ENCODE data around the gene PDE8B.

The PDE8B gene

DNA sequence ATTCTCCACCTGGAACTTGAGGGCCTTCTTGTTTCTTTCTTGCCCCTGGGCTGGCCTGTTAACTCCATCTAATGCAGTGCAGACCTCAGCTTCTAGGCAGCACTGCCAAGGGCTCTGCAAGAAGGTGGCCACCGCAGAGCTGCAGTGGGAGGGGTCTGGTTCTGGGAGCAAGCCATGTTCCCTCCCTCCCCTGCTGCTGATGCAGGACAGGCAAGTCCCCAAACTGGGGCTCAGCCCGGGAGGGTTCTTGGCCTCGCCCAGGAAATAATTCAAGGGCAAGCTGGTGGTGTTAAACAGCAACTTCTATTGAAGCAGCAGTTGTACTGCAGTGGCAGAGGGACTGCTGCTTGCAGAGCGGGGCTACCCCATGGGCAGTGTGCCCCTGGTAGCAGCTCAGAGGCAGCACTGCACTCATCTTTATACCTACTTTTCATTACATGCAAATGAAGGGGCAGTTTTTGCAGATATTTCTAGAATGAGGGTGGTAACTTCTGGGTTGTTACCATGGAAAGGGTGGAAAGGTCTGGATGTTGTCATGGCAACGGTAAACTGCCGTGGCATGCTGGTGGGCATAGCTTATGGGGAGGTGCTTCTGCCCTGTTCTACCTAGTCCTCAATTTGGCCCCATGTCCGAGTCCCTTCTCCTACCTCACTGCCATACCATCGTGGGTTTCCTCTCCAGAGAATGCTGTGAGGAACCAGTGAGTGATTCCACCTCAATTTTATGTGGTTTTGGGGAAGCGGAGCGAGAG is 199.6 kb downstream of the PDE8B start:
- no peak for DNase-seq (ENCODE audit: low spot score)

DNA sequence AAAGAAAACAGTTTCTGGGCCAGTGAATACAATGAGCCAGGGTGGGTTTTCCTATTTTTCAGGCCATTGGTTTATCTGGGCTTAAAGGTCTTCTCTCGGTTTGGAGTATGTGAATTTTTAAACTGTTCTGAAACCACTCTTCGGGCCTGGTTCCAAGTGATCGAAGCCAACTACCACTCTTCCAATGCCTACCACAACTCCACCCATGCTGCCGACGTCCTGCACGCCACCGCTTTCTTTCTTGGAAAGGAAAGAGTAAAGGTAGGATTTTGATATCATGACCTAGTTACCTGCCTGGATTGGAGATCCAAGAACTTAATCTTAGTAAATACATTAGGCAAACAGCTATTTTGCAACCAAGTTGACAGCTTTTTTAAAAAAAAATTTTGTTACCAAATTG is 202.6 kb downstream of the PDE8B start:
- no peak for DNase-seq (ENCODE audit: low spot score)

DNA sequence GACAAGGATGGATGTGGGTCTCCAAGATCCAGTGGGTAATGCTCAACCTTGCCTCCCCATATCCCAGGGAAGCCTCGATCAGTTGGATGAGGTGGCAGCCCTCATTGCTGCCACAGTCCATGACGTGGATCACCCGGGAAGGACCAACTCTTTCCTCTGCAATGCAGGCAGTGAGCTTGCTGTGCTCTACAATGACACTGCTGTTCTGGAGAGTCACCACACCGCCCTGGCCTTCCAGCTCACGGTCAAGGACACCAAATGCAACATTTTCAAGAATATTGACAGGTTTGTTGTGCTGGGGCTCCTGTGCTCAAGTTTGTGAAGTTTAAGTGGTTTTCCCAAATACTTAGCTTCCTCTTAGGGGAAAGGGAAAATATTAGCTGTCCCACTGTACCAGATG is 207.7 kb downstream of the PDE8B start:
- DNase-seq (ENCODE audit: low spot score): peak; percentile 29

DNA sequence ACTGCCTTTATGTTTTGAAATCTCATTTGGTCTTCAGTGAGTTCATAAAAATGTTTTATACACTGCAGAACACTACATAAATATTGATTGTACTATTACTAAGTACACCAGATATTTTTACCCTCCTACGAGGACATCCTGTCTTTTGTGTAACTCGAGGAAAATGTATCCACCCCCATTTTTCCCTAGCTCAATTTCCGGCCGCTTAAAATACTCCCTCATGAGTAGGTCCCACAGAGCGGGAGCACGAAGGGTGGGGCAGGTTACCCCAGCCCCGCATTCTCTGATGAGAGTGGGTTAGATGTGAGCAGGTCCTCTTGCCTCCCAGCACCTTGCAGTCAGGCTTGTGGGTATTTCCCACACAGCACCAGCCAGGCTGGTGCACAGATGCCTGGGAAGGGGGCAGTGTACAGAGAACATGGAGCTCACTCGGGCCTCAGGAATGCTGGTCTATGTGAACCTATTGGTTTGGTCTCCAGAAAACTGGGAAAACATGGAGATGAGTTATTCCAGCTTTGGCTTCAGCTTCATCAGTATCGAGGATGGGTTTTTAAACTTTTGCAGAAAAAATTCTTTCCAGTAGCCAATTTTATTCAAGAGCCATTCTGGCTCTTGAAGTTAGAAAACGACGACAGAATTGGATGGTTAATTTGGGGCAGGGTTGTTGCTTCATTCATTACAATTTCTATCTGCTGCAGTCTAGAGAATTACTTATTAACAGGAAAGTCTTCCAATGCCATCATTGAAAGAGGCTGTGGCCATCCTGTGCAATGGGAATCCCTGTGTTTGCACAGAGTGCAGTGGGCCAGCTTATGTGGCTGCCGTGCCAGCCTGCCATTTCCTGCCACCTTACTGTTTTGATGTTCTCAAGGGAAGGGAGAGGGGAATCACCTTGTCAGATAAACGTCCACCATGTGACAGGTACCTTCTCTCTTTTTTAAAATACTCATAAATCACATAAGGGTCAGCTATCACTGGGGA is 208.4 kb downstream of the PDE8B start:
- no peak for DNase-seq (ENCODE audit: low spot score)

DNA sequence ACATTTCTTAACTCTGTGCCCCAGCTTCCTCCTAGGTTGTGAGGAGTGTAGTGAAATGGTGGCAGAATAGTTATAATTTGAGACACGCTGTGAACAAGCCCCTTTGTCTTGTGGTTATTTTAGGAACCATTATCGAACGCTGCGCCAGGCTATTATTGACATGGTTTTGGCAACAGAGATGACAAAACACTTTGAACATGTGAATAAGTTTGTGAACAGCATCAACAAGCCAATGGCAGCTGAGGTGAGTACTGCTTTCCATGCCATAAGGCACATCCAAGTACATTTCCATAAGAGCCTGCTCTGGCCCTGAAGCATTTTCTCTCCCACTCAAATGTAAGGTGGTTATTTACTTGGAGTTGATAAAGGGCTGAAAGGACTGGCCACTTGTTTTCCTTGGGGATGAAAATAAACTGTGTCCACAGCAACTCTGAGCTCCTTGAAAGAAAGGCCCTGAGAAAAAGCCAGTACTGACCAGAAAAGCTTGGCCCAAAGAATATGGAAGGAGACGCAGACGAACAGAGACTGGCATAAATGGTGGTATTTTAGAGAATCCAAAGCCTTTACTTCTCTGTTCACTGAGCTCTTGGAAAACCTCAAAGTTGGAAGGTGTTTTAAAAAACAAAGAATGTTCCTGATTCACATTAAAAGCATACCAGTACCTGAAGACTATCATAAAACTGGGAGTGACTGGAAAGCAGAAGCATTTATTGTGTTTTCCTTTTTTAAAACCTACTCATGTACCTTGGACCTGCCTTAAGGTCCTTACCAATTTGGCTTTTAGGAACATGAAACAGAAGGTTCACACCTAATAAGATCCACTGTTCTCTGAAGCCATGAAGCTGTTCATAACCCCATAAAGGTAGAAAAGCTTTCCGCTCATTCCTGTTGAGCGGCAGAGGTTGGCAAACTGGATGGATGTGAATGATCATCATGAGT is 209.4 kb downstream of the PDE8B start:
- DNase-seq (ENCODE audit: low spot score): no peak

DNA sequence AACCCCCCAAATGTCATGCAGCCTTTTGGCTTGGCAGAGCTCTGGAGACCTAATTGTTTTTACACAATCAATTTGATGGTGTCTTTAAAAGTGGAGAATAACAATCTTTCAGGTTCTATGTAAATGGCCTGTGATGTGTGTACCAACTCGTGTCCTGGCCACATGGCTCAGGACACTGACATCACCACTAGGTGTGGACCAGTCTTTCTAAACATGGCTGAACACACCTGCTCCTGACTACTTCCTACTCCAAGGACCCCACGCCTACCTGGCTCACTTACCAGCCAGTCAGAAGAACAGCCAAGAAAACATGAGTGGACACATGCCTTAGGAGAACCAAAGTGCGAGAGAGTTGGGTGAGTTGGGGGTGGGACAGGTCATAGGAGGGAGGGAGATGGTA is 210.5 kb downstream of the PDE8B start:
- DNase-seq (ENCODE audit: low spot score): no peak

DNA sequence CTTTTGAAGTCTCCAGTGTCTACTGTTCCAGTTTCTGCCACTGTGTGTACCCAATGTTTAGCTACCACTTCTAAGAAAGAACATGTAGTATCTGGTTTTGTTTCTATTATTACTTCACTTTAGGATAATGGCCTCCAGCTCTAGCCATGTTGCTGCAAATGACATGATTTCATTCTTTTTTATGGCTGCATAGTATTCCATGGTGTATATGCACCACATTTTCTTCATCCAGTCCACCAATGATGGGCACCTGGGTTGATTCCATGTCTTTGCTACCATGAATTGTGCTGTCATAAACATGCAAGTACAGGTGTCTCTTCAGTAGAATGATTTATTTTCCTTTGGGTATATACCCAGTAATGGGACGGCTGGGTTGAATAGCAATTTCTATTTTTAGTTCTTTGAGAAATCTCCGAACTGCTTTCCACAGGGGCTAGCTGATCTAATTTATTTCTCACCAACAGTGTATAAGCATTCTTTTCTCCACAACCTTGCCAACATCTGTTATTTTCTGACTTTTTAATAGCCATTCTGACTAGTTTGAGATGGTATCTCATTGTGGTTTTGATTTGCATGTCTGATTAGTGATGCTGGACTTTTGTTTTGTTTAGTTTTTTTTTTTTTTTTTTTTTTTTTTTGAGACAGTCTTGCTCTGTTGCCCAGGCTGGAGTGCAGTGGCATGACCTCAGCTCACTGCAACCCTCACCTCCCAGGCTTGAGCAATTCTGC is 212.7 kb downstream of the PDE8B start:
- DNase-seq (ENCODE audit: low spot score): no peak

DNA sequence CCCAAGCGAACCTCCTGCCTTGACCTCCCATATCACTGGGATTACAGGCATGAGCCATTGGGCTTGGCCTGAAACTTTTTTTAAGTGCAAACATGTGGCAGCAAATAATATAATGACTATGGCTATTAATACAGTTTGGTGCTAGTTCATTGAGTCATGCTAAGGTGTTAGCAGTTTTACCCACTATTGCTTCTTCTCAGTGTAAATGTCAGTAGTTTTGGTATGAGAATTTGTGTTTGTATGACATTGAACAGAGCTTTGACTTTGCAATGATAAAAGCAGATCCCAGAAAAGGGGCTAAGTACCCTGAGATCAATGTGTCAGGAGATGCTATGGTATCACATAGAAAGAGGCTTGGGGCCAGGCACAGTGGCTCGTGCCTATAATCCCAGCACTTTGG is 214.4 kb downstream of the PDE8B start:
- DNase-seq (ENCODE audit: low spot score): no peak

DNA sequence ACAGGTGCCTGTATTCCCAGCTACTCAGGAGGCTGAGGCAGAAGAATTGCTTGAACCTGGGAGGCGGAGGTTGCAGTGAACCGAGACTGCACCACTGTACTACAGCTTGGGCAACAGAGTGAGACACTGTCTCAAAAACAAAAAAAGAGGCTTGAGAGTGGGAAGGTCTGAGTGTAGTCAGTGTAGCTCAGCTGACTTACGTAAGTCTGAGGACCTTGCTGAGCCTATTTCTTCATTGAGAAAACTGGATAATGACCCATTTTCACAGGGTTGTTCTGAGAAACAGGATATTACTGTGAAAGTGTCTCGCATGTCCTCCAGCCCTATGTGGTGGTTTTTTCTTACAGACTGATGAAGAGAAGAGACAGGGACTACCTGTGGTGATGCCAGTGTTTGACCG is 214.9 kb downstream of the PDE8B start:
- DNase-seq (ENCODE audit: low spot score): no peak

DNA sequence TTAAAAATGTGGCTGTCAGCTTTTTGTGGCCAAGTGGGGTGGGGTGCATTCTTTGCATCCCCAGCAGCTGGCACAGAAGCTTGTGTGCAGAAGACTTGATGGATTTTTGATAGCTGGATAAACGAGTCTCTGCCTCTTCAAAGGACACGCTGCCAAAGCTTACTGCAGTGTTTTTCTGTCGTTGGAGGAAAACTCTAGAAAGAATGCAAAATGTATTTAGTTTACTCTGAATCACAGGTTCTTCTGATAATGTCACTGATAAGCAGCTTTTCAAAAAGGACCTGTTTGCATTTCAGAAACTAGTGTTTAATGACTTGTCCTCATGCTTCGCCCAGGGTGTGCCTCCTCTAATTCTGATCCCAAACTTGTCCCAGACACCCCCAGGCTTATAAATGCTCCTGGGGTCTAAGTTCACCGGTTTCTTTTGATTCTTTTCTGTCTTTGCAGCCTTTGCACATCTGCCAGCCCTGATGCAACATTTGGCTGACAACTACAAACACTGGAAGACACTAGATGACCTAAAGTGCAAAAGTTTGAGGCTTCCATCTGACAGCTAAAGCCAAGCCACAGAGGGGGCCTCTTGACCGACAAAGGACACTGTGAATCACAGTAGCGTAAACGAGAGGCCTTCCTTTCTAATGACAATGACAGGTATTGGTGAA is 215.6 kb downstream of the PDE8B start:
- DNase-seq (ENCODE audit: low spot score): no peak

DNA sequence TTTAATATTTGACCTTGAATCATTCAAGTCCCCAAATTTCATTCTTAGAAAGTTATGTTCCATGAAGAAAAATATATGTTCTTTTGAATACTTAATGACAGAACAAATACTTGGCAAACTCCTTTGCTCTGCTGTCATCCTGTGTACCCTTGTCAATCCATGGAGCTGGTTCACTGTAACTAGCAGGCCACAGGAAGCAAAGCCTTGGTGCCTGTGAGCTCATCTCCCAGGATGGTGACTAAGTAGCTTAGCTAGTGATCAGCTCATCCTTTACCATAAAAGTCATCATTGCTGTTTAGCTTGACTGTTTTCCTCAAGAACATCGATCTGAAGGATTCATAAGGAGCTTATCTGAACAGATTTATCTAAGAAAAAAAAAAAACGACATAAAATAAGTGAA is 216.2 kb downstream of the PDE8B start:
- DNase-seq (ENCODE audit: low spot score): no peak

DNA sequence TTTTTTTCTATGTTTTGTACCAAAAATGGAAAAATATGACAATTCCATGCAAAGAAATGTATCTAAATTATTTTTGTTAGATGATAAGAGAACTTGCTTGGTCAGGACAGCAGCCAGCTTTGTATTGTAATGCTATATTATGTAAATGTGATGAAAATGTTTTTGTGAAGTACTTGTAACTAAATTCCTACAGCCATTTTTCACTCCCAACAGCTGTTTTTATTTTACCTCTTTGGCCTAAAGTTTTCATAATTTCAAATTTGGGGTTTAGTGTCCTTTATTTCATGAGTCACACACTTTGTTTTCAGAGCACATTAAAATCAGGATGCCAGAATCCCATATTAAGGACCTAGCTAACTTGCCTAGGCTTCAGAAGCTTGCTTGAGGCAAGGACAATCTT is 217.5 kb downstream of the PDE8B start:
- DNase-seq (ENCODE audit: low spot score): no peak

DNA sequence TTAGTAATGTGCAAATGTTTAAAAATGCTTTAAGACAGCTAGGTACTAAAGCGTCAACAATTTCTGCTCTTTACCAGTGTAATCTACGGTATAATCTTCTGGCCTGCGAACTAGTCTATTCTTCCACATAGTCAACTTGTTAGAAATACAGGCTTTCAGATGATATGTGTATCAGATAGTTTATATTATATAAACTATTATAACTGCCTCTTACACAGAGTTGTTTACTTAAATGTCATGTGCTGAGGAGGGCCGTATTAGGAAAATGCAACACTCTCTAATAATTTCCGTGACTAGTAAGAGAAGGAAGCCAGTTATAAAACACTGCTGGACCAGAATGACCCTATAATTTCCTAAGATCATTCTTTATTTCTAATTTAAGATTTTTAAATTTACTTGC is 218.0 kb downstream of the PDE8B start:
- no peak for DNase-seq (ENCODE audit: low spot score)

DNA sequence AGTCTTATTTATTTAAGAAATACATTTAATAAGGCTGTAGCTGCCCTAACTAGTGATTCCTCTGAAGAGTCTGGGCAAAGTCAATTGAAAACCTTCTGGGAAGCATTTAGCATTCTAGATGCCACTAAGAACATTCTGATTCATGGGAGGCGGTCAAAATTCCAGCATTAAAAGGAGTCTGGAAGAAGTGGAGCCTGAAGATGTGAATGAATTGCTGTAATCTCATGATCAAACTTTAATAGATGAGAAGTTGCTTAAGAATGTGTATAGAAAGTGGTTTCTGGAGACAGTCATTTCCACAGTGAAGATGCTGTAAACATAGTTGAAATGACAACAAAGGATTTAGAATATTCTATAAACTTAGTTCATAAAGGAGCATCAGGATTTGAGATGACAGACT is 220.2 kb downstream of the PDE8B start:
- no peak for DNase-seq (ENCODE audit: low spot score)

DNA sequence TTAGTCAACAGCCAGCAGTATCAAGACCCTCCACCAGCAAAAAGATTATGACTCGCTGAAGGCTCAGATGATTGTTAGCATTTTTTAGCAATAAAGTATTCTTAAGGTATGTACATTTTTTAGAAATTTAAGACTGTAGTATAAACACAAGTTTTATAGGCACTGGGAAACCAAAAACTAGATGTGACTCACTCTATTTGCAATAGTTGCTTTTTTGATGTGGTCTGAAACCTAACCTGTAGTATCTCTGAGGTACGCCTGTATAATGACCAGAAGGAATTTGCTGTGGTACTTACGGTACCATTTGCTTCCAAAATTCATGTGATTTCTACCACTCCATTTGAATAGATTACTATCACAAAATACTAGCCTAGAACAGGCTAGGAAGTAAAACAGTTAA is 220.8 kb downstream of the PDE8B start:
- no peak for DNase-seq (ENCODE audit: low spot score)

DNA sequence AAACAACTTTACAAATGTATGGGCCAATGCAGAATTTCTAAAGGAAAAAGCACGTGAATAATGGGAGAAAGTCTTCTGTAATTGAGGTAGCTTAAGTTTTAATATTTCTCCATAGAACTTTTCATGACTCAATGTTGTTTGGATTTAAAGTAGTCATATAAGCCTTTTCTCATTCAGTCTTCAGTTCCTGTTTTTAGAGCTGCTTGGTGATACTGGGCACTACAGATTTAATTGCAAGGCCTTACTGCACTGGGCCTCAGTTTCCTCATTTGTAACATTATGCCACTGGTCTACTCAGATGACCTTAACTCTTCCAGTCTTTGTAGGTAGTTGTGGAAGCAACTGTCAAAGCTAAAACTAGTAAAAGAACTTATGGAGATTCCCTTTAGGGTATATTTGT is 221.2 kb downstream of the PDE8B start:
- DNase-seq (ENCODE audit: low spot score): no peak

DNA sequence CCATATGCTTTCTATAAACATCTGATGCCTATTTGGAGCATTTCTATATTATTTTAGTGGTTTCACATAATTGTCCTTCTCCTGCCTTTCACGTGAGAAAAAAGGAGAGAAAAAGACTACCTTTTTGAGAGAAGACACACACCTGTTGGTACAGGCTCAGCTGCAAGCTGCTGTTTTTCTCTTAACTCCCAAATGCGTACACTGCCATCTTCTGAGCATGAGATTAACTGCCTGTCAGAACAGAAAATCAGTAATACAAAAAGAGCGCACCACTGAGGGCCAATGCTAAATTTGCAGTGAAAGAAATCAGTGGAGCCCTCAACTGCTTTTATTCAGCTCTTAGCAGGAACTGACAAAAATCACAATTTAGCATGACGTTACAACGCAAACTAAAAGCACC is 226.7 kb downstream of the PDE8B start:
- peak; percentile 73 for DNase-seq (ENCODE audit: low spot score)

DNA sequence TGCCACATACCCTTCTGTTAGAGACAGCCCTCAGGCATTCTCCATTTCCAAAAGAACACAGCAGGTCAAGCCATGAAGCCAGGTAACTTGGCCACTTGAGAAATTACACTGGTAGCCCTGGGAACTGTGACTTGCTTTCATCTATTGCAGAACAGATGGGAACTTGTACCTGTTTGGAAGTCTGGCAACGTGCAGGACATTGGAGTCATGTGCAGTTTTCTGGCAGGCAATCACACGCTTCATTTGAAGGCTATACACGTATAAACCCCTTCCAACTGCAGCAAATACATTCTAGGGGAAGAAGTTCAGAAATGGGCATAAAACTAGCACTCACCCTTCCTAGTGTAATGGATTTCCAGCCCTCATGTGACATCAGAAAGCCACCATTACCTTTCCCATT is 227.6 kb downstream of the PDE8B start:
- no peak for DNase-seq (ENCODE audit: low spot score)

DNA sequence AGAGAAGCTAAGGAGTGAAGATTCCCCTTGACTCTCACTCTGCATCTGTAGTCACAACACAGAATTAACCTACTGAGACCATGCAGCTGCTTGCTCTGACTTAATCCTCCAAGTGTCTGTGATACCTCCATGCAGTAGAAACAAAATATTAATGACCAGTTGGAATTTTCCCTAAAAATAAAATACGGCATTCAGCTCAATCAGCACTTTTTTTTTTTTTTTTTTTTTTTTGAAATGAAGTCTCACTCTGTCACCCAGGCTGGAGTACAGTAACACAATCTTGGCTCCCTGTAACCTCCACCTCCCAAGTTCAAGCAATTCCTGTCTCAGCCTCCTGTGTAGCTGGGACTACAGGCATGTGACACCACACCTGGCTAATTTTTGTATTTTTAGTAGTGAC is 233.2 kb downstream of the PDE8B start:
- DNase-seq (ENCODE audit: low spot score): no peak

DNA sequence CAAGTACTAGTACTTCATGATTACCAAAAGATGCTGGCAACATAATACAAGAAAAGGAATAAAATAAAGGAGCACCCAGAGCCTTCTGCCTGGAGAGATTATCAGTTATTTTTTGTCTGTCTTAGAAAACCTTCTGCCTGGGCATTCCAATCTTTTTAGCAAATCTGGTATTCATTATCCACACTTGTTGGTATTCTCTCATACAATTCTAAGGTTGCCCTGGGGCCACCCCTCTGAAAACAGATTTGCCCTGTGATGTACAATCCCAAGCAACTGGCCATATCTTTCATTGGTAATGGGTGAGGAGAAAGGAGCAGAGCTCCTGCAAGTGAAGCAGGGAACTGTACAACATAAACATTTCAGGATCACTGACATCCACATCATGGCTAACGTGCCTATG is 233.9 kb downstream of the PDE8B start:
- DNase-seq (ENCODE audit: low spot score): no peak

DNA sequence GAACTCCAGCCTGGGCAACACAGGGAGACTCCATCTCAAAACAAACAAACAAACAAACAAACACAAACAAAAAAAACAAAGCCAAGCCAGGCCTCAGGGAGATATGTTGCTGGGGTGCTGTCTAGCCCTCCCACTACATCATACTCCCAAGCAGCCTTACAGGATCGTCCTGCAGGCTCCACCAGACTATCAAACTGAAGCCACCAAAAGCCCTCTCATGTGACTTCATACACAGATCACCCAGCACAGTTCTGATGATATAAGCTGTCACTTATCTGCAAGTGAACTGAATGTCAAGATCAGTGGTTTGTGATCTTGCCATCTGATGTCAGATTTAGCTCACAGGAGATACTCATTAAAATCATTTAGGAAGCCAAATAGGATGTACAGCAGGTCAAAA is 238.4 kb downstream of the PDE8B start:
- DNase-seq (ENCODE audit: low spot score): no peak

Data from pons (tissue), 1 donor.